ENCODE data around the gene GLT1D1. TPM values are rescaled to one million over a fixed set of nuclear protein-coding genes. Genes with fewer than 3 reads are reported as not detected.

The GLT1D1 gene
- polyA plus RNA-seq = 3.0 and 4.5 TPM in 2 replicates

GRCh38 chr12:128852885-128853599 is at the start of gene GLT1D1:
Gene GLT1D1 (plus strand): TSS chr12:128853478. CDS start chr12:128853582, 104 bp downstream.

DNA sequence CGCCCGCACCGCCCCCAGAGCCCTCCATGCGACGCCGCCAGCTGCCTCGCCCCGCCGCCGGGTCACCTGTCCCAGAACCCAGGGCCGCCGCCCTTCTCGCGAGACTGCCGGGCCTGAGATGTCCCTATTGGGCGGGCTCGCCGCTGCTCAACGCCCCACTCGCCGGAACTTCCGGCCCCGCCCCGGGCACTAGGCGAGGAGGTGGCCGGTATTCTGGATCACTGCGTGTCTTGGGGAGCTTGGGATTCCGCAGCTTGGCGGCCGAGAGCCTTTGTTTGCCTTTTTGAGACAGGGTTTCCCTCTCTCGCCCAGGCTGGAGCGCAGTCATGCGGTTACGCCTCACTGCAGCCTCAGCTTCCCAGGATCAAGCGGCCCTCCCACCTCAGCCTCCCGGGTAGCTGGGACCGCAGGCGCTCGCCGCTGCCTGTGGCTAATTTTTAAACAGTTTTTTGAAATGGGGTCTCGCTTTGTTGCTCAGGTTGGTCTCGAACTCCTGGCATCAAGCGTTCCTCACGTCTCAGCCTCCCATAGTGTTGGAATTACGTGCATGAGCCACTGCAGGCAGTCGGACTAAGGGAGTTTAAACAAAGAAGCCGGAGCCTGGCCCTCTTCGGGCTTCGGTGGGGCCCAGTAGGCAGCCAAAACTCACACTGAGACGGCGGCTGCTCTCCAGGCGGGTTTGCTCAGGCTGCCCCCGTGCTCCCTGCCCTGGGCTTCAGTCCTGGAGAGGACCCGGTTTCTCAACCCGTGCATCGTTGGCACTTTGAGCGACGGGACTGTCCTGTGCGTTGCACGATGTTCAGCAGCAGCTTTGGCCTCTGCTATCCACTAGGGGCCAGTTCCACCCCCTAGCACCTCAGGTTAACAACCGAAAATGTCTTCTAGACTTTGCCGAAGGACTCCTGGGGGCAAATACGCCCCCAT is 29.1 kb upstream of the GLT1D1 start, which contains the start of gene SLC15A4:
Gene SLC15A4, minus strand, starts transcription at position 43 of the 924 bp plus-strand sequence. Its CDS starts 15 bp downstream, at position 28.

Other genes with a start within 250 kb of the GLT1D1 start
- gene SLC15A4, start 29.5 kb upstream of the GLT1D1 start, polyA plus RNA-seq = 3.8 and 6.7 TPM in 2 replicates

Data from Purkinje cell (primary cell).